Caco-2 (cell line): ENCODE measurements around the gene RPS6KA5. TPM values are rescaled to one million over a fixed set of nuclear protein-coding genes. Genes with fewer than 3 reads are reported as not detected.

Experiments used
- BruUV-seq: library from RNA; stranded (reverse); fragments of 400-500 nt; replicated peaks from 2 replicates; lab custom pipeline; 2021; lab: Mats Ljungman, UMichigan
- CTCF ChIA-PET: fragments of 300-600 bp; sonication (Branson Sonifier 250); formaldehyde crosslinking; loops from one replicate; lab custom pipeline; 2022; ENCODE audit warnings: antibody characterized with exemption; lab: Charles Lee
- POLR2A ChIA-PET: fragments of 300-600 bp; sonication (Branson Sonifier 250); formaldehyde crosslinking; loops from one replicate; lab custom pipeline; 2022; ENCODE audit warnings: antibody characterized with exemption; lab: Charles Lee
- DNase-seq, 2 experiments: peaks; one replicate each; pipeline versions ENCODE4 v3.0.0 to v3.0.0-alpha.2; 2020 to 2022
- H3K27me3 ChIP-seq: replicated peaks from 2 replicates; pipeline ENCODE4 v1.6.0; 2011; ENCODE audit warnings: low read length; ENCODE audit not compliant: control insufficient read depth, insufficient read depth
- H3K36me3 ChIP-seq: 2 replicates; pipeline ENCODE4 v1.5.1; 2011; ENCODE audit warnings: low read length; ENCODE audit not compliant: control insufficient read depth, insufficient read depth
- H3K4me1 ChIP-seq: fragments of 250-450 bp; sonication (Bioruptor Pico); 2 replicates; pipeline ENCODE4 v1.5.1; 2020; ENCODE audit warnings: mild to moderate bottlenecking
- H3K4me3 ChIP-seq: 2 replicates; pipeline ENCODE4 v1.5.1; 2011; ENCODE audit warnings: low read depth, mild to moderate bottlenecking, control low read depth, low read length
- H3K9me3 ChIP-seq: fragments of 250-450 bp; sonication (Bioruptor Pico); 2 replicates; pipeline ENCODE4 v1.5.1; 2020; ENCODE audit warnings: mild to moderate bottlenecking, moderate library complexity
- H3K27ac Mint-ChIP-seq: one replicate; pipeline ENCODE4 v1.8.0; 2022; ENCODE audit warnings: mixed read lengths; ENCODE audit not compliant: unreplicated experiment
- H3K27me3 Mint-ChIP-seq: one replicate; pipeline ENCODE4 v1.8.0; 2022; ENCODE audit warnings: mixed read lengths; ENCODE audit not compliant: insufficient read depth, unreplicated experiment
- H3K36me3 Mint-ChIP-seq: one replicate; pipeline ENCODE4 v1.8.0; 2022; ENCODE audit warnings: mild to moderate bottlenecking, mixed read lengths; ENCODE audit not compliant: insufficient read depth, unreplicated experiment
- H3K4me1 Mint-ChIP-seq: one replicate; pipeline ENCODE4 v1.8.0; 2022; ENCODE audit warnings: low read depth, mixed read lengths; ENCODE audit not compliant: unreplicated experiment
- H3K4me3 Mint-ChIP-seq: one replicate; pipeline ENCODE4 v1.8.0; 2022; ENCODE audit warnings: mild to moderate bottlenecking, moderate library complexity, mixed read lengths; ENCODE audit not compliant: unreplicated experiment
- H3K9me3 Mint-ChIP-seq: one replicate; pipeline ENCODE4 v1.8.0; 2022; ENCODE audit warnings: mixed read lengths; ENCODE audit not compliant: unreplicated experiment
- intact Hi-C: fragments of 100-400 bp; cut with micrococcal nuclease; formaldehyde crosslinking; loops from one replicate; pipeline ENCODE4 v1.10.0; 2022; ENCODE audit not compliant: unreplicated experiment
- total RNA-seq: library from RNA; stranded (reverse); gene quantifications from 2 replicates; pipeline ENCODE4 v1.2.3, GENCODE V29; 2022
- TF ChIP-seq, protein P1 (sequence below), 2 experiments: fragments of 200-600 bp in 1 of 2; IDR thresholded peaks; 1 replicate in 1 of 2; 2 replicates in 1 of 2; pipeline versions ENCODE4 v1.5.1 to v1.8.0; 2011 to 2022; ENCODE audit warnings: antibody characterized with exemption in 1 of 2, control low read depth in 1 of 2, inconsistent platforms in 1 of 2, low read depth in 1 of 2, low read length in 1 of 2, mild to moderate bottlenecking in 1 of 2, moderate library complexity in 1 of 2; ENCODE audit not compliant: insufficient read depth in 1 of 2, severe bottlenecking in 1 of 2, unreplicated experiment in 1 of 2

RPS6KA5 gene
- total RNA-seq, 1 experiment from 2014 or later: 5.7 TPM

DNA sequence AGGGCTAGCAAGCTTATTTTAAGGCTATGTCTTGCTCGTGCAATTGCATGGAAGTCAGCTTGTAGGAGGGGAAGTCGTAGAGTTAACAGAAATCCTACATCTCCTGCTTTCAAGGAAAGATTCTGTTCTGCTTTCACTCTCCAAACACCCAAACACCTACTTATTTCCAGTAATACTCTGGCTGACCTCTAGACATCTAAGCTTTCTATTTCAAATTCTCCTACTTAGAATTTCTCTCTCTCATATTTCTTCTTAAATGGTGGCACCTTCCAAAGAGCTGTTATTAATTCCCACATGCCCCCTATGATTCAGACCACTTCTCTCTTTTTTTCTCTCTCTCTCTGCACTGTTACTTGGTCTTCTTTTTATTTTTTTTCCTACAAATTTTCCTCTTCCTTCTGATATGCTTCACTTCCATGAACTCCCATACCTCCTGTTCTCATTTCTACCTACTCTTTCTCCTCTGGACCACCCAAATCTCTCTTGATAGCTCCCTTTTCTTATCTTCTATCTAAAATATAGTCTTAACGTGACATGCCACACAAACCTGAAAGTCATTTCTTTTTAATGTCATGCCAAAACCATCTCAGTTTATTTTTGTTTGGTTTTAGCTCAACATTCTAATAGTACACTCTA is 90.8 kb downstream of the RPS6KA5 start:
- Histone ChIP-seq H3K36me3 (no peaks in the 10 kb centered on the region), H3K4me1 (peaks cover 15% of the 10 kb centered on the region), H3K27me3 (no peaks in the 10 kb centered on the region), H3K4me3 (no peak overlapping the region), H3K9me3 (no peaks in the 10 kb centered on the region; the same call in none of the 2 replicates)
- TF ChIP-seq, protein P1, sequence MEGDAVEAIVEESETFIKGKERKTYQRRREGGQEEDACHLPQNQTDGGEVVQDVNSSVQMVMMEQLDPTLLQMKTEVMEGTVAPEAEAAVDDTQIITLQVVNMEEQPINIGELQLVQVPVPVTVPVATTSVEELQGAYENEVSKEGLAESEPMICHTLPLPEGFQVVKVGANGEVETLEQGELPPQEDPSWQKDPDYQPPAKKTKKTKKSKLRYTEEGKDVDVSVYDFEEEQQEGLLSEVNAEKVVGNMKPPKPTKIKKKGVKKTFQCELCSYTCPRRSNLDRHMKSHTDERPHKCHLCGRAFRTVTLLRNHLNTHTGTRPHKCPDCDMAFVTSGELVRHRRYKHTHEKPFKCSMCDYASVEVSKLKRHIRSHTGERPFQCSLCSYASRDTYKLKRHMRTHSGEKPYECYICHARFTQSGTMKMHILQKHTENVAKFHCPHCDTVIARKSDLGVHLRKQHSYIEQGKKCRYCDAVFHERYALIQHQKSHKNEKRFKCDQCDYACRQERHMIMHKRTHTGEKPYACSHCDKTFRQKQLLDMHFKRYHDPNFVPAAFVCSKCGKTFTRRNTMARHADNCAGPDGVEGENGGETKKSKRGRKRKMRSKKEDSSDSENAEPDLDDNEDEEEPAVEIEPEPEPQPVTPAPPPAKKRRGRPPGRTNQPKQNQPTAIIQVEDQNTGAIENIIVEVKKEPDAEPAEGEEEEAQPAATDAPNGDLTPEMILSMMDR (IDR thresholded peaks at IDR 0.05; ENCODE audit: insufficient read depth in 1 of 2, low read depth in 1 of 2, low read length in 1 of 2, severe bottlenecking in 1 of 2, unreplicated experiment in 1 of 2): no peak
- ChIA-PET POLR2A (no interaction called here), CTCF (no interaction called here)
- Mint-ChIP-seq H3K27me3 (no peaks in the 10 kb centered on the region), H3K4me1 (peaks cover 14% of the 10 kb centered on the region), H3K36me3 (no peaks in the 10 kb centered on the region), H3K4me3 (no peak overlapping the region), H3K9me3 (peaks cover 6% of the 10 kb centered on the region), H3K27ac (peak overlapping the region; percentile 15)
- BruUV-seq: no TSS peak
- intact Hi-C loops: no loop called here
- no peak for DNase-seq

DNA sequence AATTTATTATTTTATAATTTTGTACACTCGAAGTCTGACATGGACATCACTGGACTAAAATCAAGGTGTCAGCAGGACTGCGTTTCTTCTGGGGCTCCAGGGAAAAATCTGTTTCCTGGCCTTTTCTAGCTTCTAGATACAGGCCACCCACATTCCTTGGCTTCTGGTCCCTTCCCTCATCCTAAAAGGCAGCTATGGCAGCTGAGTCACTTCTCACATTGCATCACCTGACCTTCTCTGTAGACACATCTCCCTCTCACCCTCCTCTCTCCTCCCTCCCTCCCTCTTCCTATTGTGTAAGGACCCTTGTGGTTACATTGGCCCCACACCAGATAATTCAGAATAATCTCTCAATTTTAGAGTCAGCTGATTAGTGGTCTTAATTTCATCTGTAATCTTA is 92.4 kb downstream of the RPS6KA5 start:
- no peak overlapping the region for H3K27ac Mint-ChIP-seq
- Histone ChIP-seq H3K4me1 (peaks cover 15% of the 10 kb centered on the region), H3K36me3 (no peaks in the 10 kb centered on the region), H3K9me3 (no peaks in the 10 kb centered on the region; the same call in none of the 2 replicates), H3K4me3 (no peak overlapping the region), H3K27me3 (no peaks in the 10 kb centered on the region)
- no peaks in the 10 kb centered on the region for H3K27me3 Mint-ChIP-seq
- BruUV-seq: no TSS peak
- CTCF ChIA-PET: no interaction called here
- no peak overlapping the region for H3K4me3 Mint-ChIP-seq
- TF ChIP-seq, protein P1 (IDR thresholded peaks at IDR 0.05; ENCODE audit: insufficient read depth in 1 of 2, low read depth in 1 of 2, low read length in 1 of 2, severe bottlenecking in 1 of 2, unreplicated experiment in 1 of 2): no peak
- peaks cover 6% of the 10 kb centered on the region for H3K9me3 Mint-ChIP-seq
- intact Hi-C loops: no loop called here
- no peak for DNase-seq
- POLR2A ChIA-PET: no interaction called here
- H3K36me3 Mint-ChIP-seq: no peaks in the 10 kb centered on the region
- H3K4me1 Mint-ChIP-seq: peaks cover 14% of the 10 kb centered on the region

DNA sequence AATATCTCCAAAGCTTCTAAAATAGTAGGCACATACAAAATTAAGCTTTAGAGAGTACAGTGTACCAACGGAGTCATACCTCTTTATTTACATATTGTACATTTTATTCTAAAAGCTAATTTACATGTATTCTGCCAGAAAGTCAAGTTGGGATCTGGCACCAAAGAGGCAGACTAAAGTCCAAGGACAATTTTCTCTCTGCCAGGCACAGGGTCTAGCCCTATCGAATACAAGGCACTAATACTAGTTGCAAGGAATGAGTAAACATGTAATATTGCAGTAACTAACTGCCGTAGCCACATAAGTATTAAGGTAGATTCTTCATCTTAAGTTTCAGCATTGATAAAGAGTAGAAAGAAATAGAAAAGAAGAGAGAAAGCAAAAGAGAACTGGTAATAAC is 93.9 kb downstream of the RPS6KA5 start:
- Mint-ChIP-seq H3K27ac (no peak overlapping the region), H3K9me3 (peaks cover 6% of the 10 kb centered on the region), H3K36me3 (no peaks in the 10 kb centered on the region), H3K27me3 (no peaks in the 10 kb centered on the region), H3K4me3 (no peak overlapping the region), H3K4me1 (peaks cover 9% of the 10 kb centered on the region)
- no TSS peak for BruUV-seq
- Histone ChIP-seq H3K4me3 (no peak overlapping the region), H3K4me1 (peaks cover 13% of the 10 kb centered on the region), H3K36me3 (no peaks in the 10 kb centered on the region), H3K27me3 (no peaks in the 10 kb centered on the region), H3K9me3 (no peaks in the 10 kb centered on the region; the same call in none of the 2 replicates)
- ChIA-PET CTCF (no interaction called here), POLR2A (no interaction called here)
- intact Hi-C loops: no loop called here
- DNase-seq: no peak
- TF ChIP-seq, protein P1 (IDR thresholded peaks at IDR 0.05; ENCODE audit: insufficient read depth in 1 of 2, low read depth in 1 of 2, low read length in 1 of 2, severe bottlenecking in 1 of 2, unreplicated experiment in 1 of 2): no peak
